GM12892 (cell line): Measurements from ENCODE around the gene SLC25A51.

Source experiments
- POLR2A ChIP-seq: IDR thresholded peaks from 2 replicates; pipeline ENCODE4 v1.6.1; 2011; ENCODE audit warnings: low read depth, low read length, control low read depth
- POLR2AphosphoS5 ChIP-seq: IDR thresholded peaks from 2 replicates; pipeline ENCODE4 v1.6.1; 2011; ENCODE audit warnings: low read depth, low read length, control low read depth

DNA sequence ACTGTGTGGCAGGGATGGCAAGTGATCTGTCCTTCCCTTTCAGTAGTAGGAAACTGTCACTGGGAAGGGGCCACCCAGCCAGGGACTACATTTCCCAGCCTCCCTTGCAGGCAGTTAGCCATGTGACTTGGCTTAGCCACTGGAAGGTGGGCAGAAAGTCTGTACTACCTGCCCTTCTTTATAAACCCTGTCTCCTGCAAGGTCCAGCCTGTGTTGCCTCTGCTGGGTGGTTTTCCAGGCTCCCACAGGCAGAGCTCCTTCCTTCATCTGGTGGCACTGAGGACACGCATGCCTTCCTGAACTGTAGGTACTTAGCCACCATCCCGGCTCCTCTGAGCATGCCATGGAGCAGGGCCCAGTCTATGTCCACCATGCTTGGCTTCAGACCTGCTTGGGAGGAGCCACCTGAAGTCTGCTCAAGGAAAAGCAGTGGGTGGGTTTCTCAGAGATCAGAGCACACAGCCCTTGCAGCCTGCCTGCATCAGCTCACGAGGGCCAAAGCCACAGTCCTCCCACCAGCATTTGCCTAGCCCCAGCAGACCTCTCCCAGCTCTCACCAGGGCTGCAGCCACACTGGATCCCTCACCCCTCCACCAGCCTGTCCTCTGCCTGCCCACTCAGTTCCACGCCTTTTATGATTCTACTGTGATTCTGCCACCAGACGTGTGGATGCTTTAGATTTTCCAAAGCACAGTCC is 16.7 kb upstream of the SLC25A51 start:
- no peak for TF ChIP-seq POLR2A
- TF ChIP-seq POLR2AphosphoS5: no peak
